HG02642 (cell line): ENCODE data around the gene ARAP1.

Experiments used
- ATAC-seq: cut with Tn5 transposase; IDR thresholded peaks from one replicate; pipeline ENCODE4 v1.9.1; 2021; ENCODE audit warnings: mild to moderate bottlenecking; ENCODE audit not compliant: unreplicated experiment, poor library complexity

ARAP1 gene

GRCh38 chr11:72647882-72648281, 104.3 kb downstream of the ARAP1 start:
- ATAC-seq = no peak

GRCh38 chr11:72646472-72646871, 105.7 kb downstream of the ARAP1 start:
- no peak for ATAC-seq

- no peak for ATAC-seq
Measured at GRCh38 chr11:72646024-72646423, 106.2 kb downstream of the ARAP1 start.

DNA sequence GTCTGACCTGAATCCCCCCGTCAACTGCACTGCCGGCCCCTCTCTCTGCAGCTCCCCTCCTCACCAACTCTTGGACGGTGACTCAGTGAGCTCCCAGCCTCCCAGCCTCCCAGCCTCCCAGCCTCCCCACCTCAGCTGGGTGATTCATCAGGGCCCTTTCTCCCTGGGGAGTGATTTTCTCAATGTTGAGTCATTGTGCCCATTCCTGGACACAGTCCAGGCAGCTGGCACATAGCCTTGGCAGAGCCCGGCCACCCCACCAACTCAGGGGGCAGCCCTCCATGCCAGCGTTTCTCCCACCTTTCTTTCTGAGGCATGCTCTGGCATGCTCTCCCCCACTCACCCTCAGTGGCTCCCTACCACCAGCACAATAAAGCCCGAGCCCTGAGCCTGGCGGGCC, 108.7 kb downstream of the ARAP1 start:
- no peak for ATAC-seq

- ATAC-seq = no peak
Measured at GRCh38 chr11:72642884-72643522, 109.2 kb downstream of the ARAP1 start.

DNA sequence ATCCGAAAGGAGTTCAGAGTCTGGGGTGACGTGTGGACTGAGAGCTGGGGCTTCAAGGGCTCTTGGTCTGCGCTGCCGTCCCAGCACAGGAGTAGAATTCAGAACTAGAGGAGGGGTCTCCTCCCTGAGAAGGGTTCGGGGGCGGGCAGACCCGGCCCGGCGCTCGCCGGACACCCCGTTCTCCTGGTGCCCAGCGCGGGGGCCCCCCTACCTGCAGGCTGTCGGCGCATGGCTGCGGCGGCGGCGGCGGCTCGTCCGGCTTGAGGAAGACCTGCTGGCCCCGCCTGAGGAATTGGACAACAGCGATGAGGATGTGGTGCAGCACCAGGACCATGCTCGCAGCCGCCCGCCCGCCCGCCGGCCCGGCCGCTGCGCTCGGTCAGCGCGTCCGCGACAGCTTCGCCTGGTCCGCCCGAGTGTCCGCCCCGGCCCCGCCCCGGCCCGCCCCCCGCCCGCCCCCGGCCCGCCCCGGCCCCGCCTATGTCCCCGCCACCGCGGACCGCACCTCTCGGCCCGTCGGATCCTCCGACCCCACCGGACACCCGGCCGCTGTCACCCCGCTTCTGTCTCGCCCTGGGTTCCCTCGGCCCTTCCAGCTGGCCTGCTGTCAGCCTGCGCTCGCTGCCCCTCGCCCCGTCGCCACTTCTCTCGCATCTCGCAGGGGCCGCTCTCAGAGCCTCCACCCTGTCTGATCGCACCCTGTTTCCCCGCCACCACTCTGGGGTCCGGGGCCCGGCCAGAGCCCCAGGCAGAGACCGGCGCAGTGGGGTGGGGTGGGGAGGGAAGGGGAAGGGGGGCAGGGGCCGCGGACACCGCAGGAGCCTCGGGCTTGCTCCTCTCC, 109.9 kb downstream of the ARAP1 start:
- no peak for ATAC-seq

DNA sequence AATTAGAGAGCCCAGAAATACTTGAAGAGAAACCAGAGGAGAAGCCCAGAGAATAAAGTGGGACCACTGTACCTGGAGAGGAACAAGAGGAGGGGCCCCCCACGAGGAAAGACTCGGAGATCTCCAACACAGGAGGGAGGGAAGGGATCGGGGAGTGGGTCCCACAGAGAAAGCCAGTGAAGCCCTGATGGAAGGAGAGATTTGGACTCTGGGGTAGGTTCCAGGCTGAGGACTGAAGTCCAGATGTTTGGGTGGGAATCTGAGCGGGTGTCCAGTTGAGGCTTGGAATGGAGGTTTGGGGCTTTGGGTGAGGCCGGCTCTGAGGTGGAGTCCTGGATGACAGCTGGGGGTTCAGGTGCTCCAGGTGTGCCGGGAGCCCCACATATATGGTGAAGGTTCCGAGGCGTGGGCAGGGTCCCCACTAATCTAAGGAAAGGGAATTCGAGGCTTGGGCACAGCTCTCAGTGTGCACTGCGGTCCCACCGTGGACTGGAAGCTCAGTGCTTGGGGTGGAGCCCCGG, 110.6 kb downstream of the ARAP1 start:
- ATAC-seq = no peak

- ATAC-seq = no peak
Measured at GRCh38 chr11:72639502-72640375, 112.5 kb downstream of the ARAP1 start.

DNA sequence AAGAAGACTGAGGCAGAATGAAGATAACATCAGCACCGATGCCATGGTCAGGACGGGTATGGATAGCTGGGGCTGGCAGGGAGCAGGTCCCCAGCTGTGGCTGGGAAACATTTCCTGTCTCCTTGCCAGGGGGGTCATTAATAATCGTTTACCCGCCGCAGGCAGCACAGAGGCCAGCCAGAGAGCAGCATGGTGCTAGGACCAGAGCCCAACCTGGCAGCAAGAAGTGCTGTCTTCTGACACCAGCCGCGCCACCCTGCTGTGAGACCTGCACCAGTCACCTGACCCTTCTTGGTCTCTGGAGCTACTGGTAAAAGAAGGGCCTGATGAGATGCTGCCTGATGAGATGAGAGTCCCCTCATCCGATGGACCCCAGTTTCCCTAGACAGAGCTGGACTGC, 114.3 kb downstream of the ARAP1 start:
- ATAC-seq = no peak

- no peak for ATAC-seq
Measured at GRCh38 chr11:72637198-72637597, 115.0 kb downstream of the ARAP1 start.

DNA sequence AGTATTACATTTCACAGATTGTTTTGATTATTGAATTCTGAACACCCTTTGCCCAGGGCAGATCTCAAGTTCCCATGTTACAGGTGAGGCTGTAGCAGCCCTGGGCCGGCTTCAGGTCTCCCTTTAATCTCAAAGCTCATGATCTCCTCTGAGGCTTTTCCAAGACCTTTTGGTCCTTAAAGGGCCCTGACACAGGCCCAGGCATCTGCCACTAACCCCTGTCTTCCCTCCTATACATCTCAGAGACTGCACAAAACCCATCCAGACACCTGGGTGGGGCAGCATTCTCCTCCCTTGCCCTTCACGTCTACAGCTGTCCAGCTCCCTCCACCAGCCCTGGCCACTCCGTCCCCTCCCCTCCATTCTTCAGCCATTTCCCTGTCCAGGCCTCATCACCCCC, 115.8 kb downstream of the ARAP1 start:
- ATAC-seq = no peak

GRCh38 chr11:72635933-72636332, 116.3 kb downstream of the ARAP1 start:
- ATAC-seq = no peak

DNA sequence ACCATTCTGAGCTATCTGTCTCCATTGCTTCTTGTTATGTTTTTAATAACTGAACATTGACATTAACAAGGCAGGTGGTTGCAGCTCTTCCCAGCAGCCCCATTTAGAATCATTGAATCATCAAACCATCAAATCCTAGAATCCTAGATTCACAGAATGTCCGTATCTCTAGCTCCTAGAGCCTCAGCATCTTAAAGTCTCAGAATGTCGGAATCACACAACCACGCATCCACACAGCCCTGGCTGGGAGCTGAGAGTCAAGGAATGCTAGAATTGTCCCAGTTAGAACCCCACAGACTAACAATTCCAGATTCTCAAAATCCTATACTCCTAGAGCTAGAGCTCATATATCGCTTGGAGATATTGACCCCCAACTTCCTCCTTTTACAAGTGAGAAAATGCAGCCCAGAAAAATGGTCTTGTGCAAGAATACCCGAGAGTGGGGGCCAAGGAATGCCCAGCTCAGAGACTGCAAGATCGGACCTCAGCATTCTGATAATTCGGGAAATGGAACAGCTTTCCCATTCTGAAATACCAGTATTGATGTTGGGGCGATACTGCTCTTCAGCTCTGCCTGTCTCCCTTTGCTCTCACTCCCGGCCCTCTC, 116.8 kb downstream of the ARAP1 start:
- no peak for ATAC-seq
